Stimulated activated CD4-positive, alpha-beta T cell treated with anti-CD3 and anti-CD28 coated beads, Interleukin-1b, Interleukin-23, amount 100 ng/mL, for 1 hour (primary cell): ENCODE measurements around the gene NHSL2.
A peak's percentile ranks its signal among the peaks of the same experiment; 100 is the strongest.

Experiments used
- DNase-seq, 2 donors: peaks; one replicate each; pipeline ENCODE4 v3.0.0-alpha.2; 2020; ENCODE audit warnings: low read depth in 2 of 2

Gene NHSL2

GRCh38 chrX:72128183-72128834 is 217.7 kb downstream of the NHSL2 start:
- no peak for DNase-seq

GRCh38 chrX:72128881-72129280 is 218.2 kb downstream of the NHSL2 start:
- DNase-seq, result no peak

GRCh38 chrX:72129661-72130060 is 219.0 kb downstream of the NHSL2 start:
- no peak for DNase-seq

GRCh38 chrX:72130156-72130761 is 219.6 kb downstream of the NHSL2 start:
- DNase-seq, result no peak

GRCh38 chrX:72130762-72131250 is 220.2 kb downstream of the NHSL2 start:
- no peak for DNase-seq

GRCh38 chrX:72131317-72132294 is 221.0 kb downstream of the NHSL2 start, which contains the start of gene RTL5:
RTL5 (minus strand) TSS chrX:72131915.
- DNase-seq, result peak in 1 of 2 donors; percentile 34

- no peak for DNase-seq
Observed at GRCh38 chrX:72132456-72132855, 221.8 kb downstream of the NHSL2 start.

- no peak for DNase-seq
Observed at GRCh38 chrX:72133851-72134546, 223.4 kb downstream of the NHSL2 start.

- DNase-seq, result no peak
Observed at GRCh38 chrX:72137846-72138495, 227.3 kb downstream of the NHSL2 start.

GRCh38 chrX:72139538-72139937 is 228.9 kb downstream of the NHSL2 start:
- DNase-seq, result no peak

- no peak for DNase-seq
Observed at GRCh38 chrX:72141372-72142004, 230.8 kb downstream of the NHSL2 start.

GRCh38 chrX:72142094-72142793 is 231.6 kb downstream of the NHSL2 start:
- no peak for DNase-seq

GRCh38 chrX:72142794-72143608 is 232.4 kb downstream of the NHSL2 start:
- DNase-seq, result no peak

- no peak for DNase-seq
Observed at GRCh38 chrX:72143609-72143907, 232.9 kb downstream of the NHSL2 start.

- no peak for DNase-seq
Observed at GRCh38 chrX:72145181-72145580, 234.5 kb downstream of the NHSL2 start.

- DNase-seq, result no peak
Observed at GRCh38 chrX:72146527-72146926, 235.9 kb downstream of the NHSL2 start.

- no peak for DNase-seq
Observed at GRCh38 chrX:72158773-72159172, 248.1 kb downstream of the NHSL2 start.

GRCh38 chrX:72159769-72160168 is 249.1 kb downstream of the NHSL2 start:
- DNase-seq, result no peak

GRCh38 chrX:72165551-72165950 is 254.9 kb downstream of the NHSL2 start:
- DNase-seq, result no peak
